ENCODE data around the gene CFAP65. TPM values are rescaled to one million over a fixed set of nuclear protein-coding genes. Genes with fewer than 3 reads are reported as not detected.

CFAP65 gene
- polyA plus RNA-seq, 3 donors: not detected

DNA sequence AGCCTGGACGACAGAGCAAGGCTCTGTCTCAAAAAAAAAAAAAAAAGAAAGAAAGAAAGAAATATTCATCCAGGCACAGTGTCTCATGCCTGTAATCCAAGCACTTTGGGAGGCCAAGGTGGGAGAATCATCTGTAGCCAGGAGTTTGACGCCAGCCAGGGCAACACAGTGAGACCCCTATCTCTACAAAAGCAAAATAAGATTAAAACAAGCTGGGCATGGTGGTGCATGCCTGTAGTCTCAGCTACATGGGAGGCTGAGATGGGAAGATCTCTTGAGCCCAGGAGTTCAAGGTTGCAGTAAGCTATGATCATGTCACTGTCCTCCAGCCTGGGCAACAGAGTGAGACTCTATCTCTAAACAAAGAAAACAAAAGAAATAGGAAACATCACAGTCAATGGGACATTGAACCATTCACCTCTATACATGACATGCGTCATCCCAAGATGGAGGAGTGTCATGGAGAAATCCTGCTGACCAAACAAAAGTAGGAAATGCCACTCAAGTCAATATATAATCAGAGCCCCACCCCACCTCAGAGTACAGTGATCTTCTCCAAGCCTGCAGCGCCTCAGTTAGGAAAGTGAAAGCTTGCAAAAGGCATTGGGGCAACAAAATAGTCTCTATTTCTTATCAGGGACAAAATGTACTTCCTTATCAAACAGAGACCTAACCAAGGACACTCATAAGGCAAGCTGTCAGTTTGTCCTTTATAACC, 66.1 kb downstream of the CFAP65 start:
- Mint-ChIP-seq H3K4me3 (peak overlapping the region in 1 of 2 donors; percentile 28), H3K36me3 (no peaks in the 10 kb centered on the region), H3K4me1 (peaks cover 6% of the 10 kb centered on the region), H3K9me3 (peaks cover 0 to 4% (median 1%) of the 10 kb centered on the region in 7 donors), H3K27ac (no peak overlapping the region), H3K27me3 (ENCODE audit: low read depth in 3 of 3) (peaks cover 38 to 80% (median 62%) of the 10 kb centered on the region in 3 donors)
- Histone ChIP-seq H3K27me3 (ENCODE audit: control insufficient read depth in 2 of 2, insufficient read depth in 2 of 2, low read length in 2 of 2) (peaks cover 30 to 65% of the 10 kb centered on the region in 2 donors), H3K27ac (ENCODE audit: low read depth in 1 of 2, low read length in 2 of 2) (no peak overlapping the region), H3K9me3 (replicated peaks in 1 of 2; ENCODE audit: control insufficient read depth in 1 of 2, insufficient read depth in 1 of 2, low read length in 2 of 2) (no peaks in the 10 kb centered on the region), H4K20me1 (ENCODE audit: insufficient read depth, low read length) (no peaks in the 10 kb centered on the region), H2AFZ (ENCODE audit: insufficient read depth, low read depth, low read length, poor library complexity, severe bottlenecking) (no peak overlapping the region), H3K79me2 (ENCODE audit: insufficient read depth, low read length) (no peaks in the 10 kb centered on the region), H3K4me3 (replicated peaks in 1 of 3; ENCODE audit: low read depth in 2 of 3, low read length in 3 of 3) (no peak overlapping the region), H3K36me3 (replicated peaks in 1 of 2; ENCODE audit: control insufficient read depth in 1 of 2, insufficient read depth in 2 of 2, low read length in 2 of 2) (no peaks in the 10 kb centered on the region), H3K4me1 (ENCODE audit: control insufficient read depth in 1 of 2, insufficient read depth in 2 of 2, low read length in 2 of 2) (peaks cover 0 to 6% of the 10 kb centered on the region in 2 donors), H3K4me2 (replicated peaks; ENCODE audit: extremely low read depth, low read length, poor library complexity, severe bottlenecking) (no peak overlapping the region), H3K9ac (ENCODE audit: insufficient read depth, low read length, poor library complexity, severe bottlenecking) (no peak overlapping the region)
- DNase-seq: no peak
- TF ChIP-seq, protein P1, sequence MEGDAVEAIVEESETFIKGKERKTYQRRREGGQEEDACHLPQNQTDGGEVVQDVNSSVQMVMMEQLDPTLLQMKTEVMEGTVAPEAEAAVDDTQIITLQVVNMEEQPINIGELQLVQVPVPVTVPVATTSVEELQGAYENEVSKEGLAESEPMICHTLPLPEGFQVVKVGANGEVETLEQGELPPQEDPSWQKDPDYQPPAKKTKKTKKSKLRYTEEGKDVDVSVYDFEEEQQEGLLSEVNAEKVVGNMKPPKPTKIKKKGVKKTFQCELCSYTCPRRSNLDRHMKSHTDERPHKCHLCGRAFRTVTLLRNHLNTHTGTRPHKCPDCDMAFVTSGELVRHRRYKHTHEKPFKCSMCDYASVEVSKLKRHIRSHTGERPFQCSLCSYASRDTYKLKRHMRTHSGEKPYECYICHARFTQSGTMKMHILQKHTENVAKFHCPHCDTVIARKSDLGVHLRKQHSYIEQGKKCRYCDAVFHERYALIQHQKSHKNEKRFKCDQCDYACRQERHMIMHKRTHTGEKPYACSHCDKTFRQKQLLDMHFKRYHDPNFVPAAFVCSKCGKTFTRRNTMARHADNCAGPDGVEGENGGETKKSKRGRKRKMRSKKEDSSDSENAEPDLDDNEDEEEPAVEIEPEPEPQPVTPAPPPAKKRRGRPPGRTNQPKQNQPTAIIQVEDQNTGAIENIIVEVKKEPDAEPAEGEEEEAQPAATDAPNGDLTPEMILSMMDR (IDR thresholded peaks at IDR 0.05): no peak
- intact Hi-C loops (cut with micrococcal nuclease): no loop called here
- 60% methylated on average over 1 of the region's 4 CpGs for WGBS (ENCODE audit: insufficient coverage)

DNA sequence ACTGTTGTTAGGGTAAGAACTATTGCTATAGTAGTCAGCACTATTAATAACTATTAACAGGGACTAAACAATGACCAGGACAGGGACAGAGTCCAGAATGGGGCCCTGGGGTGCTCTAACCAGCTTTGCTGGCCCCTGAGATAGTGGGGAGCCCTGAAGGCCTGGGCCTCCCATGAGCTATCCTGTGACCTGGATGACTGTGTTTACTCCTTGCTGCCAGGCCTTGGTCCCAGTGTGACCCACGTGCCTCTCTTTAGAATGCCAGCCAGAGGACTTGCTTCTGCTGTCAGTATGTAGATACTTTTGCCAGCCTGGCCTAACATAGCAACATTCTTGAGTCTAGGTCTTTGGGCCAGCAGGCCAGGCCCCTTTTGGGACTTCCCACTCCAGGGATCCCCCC, 70.4 kb downstream of the CFAP65 start:
- TF ChIP-seq, protein P1 (IDR thresholded peaks at IDR 0.05): no peak

More for the DNA sequence above, 70.4 kb downstream of the CFAP65 start:
- H3K4me3 ChIP-seq (replicated peaks in 1 of 3; ENCODE audit: low read depth in 2 of 3, low read length in 3 of 3): no peak overlapping the region
- no peaks in the 10 kb centered on the region for H4K20me1 ChIP-seq (ENCODE audit: insufficient read depth, low read length)
- H3K36me3 ChIP-seq (replicated peaks in 1 of 2; ENCODE audit: control insufficient read depth in 1 of 2, insufficient read depth in 2 of 2, low read length in 2 of 2): no peaks in the 10 kb centered on the region
- Mint-ChIP-seq H3K27ac (no peak overlapping the region), H3K9me3 (peaks cover 0 to 5% (median 1%) of the 10 kb centered on the region in 7 donors), H3K36me3 (no peaks in the 10 kb centered on the region), H3K4me3 (no peak overlapping the region), H3K27me3 (ENCODE audit: low read depth in 3 of 3) (peaks cover 26 to 76% (median 57%) of the 10 kb centered on the region in 3 donors), H3K4me1 (no peaks in the 10 kb centered on the region)
- H3K9me3 ChIP-seq (replicated peaks in 1 of 2; ENCODE audit: control insufficient read depth in 1 of 2, insufficient read depth in 1 of 2, low read length in 2 of 2): no peaks in the 10 kb centered on the region
- intact Hi-C loops (cut with micrococcal nuclease): no loop called here
- no peak overlapping the region for H3K9ac ChIP-seq (ENCODE audit: insufficient read depth, low read length, poor library complexity, severe bottlenecking)
- WGBS (ENCODE audit: insufficient coverage): 15% methylated on average over 1 of the region's 1 CpG
- DNase-seq: no peak
- peaks cover 22 to 36% of the 10 kb centered on the region in 2 donors for H3K27me3 ChIP-seq (ENCODE audit: control insufficient read depth in 2 of 2, insufficient read depth in 2 of 2, low read length in 2 of 2)
- H3K4me1 ChIP-seq (ENCODE audit: control insufficient read depth in 1 of 2, insufficient read depth in 2 of 2, low read length in 2 of 2): no peaks in the 10 kb centered on the region
- no peak overlapping the region for H3K4me2 ChIP-seq (replicated peaks; ENCODE audit: extremely low read depth, low read length, poor library complexity, severe bottlenecking)
- H2AFZ ChIP-seq (ENCODE audit: insufficient read depth, low read depth, low read length, poor library complexity, severe bottlenecking): no peak overlapping the region
- H3K27ac ChIP-seq (ENCODE audit: low read depth in 1 of 2, low read length in 2 of 2): no peak overlapping the region
- no peaks in the 10 kb centered on the region for H3K79me2 ChIP-seq (ENCODE audit: insufficient read depth, low read length)
